Mesothelial cell of epicardium (in vitro differentiated cells): Measurements from ENCODE around the gene TRIM63. TPM values are rescaled to one million over a fixed set of nuclear protein-coding genes. Genes with fewer than 3 reads are reported as not detected.

Experiments
- DNase-seq, 2 experiments: peaks; one replicate each; pipeline ENCODE4 v3.0.0; 2021; ENCODE audit warnings: low spot score in 2 of 2; ENCODE audit not compliant: unreplicated experiment in 2 of 2
- H3K27ac Mint-ChIP-seq: 2 replicates; pipeline ENCODE4 v1.8.0; 2021; ENCODE audit warnings: mixed read lengths
- H3K27me3 Mint-ChIP-seq: 2 replicates; pipeline ENCODE4 v1.8.0; 2021; ENCODE audit warnings: low read depth, mixed read lengths
- H3K36me3 Mint-ChIP-seq: 2 replicates; pipeline ENCODE4 v1.8.0; 2021; ENCODE audit warnings: mixed read lengths
- H3K4me1 Mint-ChIP-seq: 2 replicates; pipeline ENCODE4 v1.8.0; 2021; ENCODE audit warnings: mixed read lengths
- H3K4me3 Mint-ChIP-seq: 2 replicates; pipeline ENCODE4 v1.8.0; 2021; ENCODE audit warnings: mild to moderate bottlenecking, moderate library complexity, mixed read lengths
- H3K9me3 Mint-ChIP-seq: 2 replicates; pipeline ENCODE4 v1.8.0; 2021; ENCODE audit warnings: mixed read lengths
- total RNA-seq: library from RNA; stranded (reverse); gene quantifications from 3 replicates; pipeline ENCODE4 v1.2.1, GENCODE V29; 2021
- TF ChIP-seq, protein P1 (sequence below): fragments of 200-600 bp; sonication (generic); IDR thresholded peaks from one replicate; pipeline ENCODE4 v1.5.0; 2021; ENCODE audit warnings: antibody characterized with exemption; ENCODE audit not compliant: unreplicated experiment

TRIM63 gene
- total RNA-seq = 1.4 to 1.9 TPM (median 1.7 TPM) in 3 replicates

- TF ChIP-seq, protein P1, sequence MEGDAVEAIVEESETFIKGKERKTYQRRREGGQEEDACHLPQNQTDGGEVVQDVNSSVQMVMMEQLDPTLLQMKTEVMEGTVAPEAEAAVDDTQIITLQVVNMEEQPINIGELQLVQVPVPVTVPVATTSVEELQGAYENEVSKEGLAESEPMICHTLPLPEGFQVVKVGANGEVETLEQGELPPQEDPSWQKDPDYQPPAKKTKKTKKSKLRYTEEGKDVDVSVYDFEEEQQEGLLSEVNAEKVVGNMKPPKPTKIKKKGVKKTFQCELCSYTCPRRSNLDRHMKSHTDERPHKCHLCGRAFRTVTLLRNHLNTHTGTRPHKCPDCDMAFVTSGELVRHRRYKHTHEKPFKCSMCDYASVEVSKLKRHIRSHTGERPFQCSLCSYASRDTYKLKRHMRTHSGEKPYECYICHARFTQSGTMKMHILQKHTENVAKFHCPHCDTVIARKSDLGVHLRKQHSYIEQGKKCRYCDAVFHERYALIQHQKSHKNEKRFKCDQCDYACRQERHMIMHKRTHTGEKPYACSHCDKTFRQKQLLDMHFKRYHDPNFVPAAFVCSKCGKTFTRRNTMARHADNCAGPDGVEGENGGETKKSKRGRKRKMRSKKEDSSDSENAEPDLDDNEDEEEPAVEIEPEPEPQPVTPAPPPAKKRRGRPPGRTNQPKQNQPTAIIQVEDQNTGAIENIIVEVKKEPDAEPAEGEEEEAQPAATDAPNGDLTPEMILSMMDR = no peak
- Mint-ChIP-seq H3K4me1 (peaks cover 33% of the 10 kb centered on the region), H3K9me3 (no peaks in the 10 kb centered on the region), H3K27me3 (peaks cover 1% of the 10 kb centered on the region), H3K36me3 (no peaks in the 10 kb centered on the region), H3K27ac (peak within 1 kb of the TSS; percentile 55), H3K4me3 (peak within 1 kb of the TSS; percentile 2)
- DNase-seq = no peak
Observed at GRCh38 chr1:26067432-26067911, at the start of gene TRIM63. Gene TRIM63 (minus strand): TSS chr1:26067630. CDS start chr1:26067494, 136 bp downstream.

GRCh38 chr1:26114165-26114927 is 46.9 kb upstream of the TRIM63 start:
- Mint-ChIP-seq H3K9me3 (no peaks in the 10 kb centered on the region), H3K27ac (no peak overlapping the region), H3K27me3 (no peaks in the 10 kb centered on the region), H3K36me3 (peaks cover 17% of the 10 kb centered on the region), H3K4me3 (no peak overlapping the region), H3K4me1 (peaks cover 25% of the 10 kb centered on the region)
- DNase-seq = no peak
- TF ChIP-seq, protein P1 = no peak

GRCh38 chr1:26112407-26112775 is 45.0 kb upstream of the TRIM63 start:
- peak overlapping the region; percentile 91 for H3K4me3 Mint-ChIP-seq
- peaks cover 25% of the 10 kb centered on the region for H3K4me1 Mint-ChIP-seq
- H3K9me3 Mint-ChIP-seq = no peaks in the 10 kb centered on the region
- no peaks in the 10 kb centered on the region for H3K27me3 Mint-ChIP-seq
- peak overlapping the region; percentile 97 for H3K27ac Mint-ChIP-seq
- TF ChIP-seq, protein P1 = no peak
- DNase-seq = no peak
- peaks cover 8% of the 10 kb centered on the region for H3K36me3 Mint-ChIP-seq

- Mint-ChIP-seq H3K9me3 (no peaks in the 10 kb centered on the region), H3K4me1 (peaks cover 25% of the 10 kb centered on the region), H3K36me3 (peaks cover 8% of the 10 kb centered on the region), H3K27ac (peak within 1 kb of the TSS; percentile 98), H3K27me3 (no peaks in the 10 kb centered on the region), H3K4me3 (peak within 1 kb of the TSS; percentile 91)
- TF ChIP-seq, protein P1 = no peak
- DNase-seq = peak; percentile 94
Observed at GRCh38 chr1:26111530-26112406, 44.3 kb upstream of the TRIM63 start, which contains the start of gene PDIK1L. Gene PDIK1L (plus strand): TSS chr1:26111824. CDS start chr1:26114309, 2,485 bp downstream.

- TF ChIP-seq, protein P1 = no peak
- peak overlapping the region; percentile 90 for H3K27ac Mint-ChIP-seq
- no peaks in the 10 kb centered on the region for H3K9me3 Mint-ChIP-seq
- peaks cover 25% of the 10 kb centered on the region for H3K4me1 Mint-ChIP-seq
- peaks cover 8% of the 10 kb centered on the region for H3K36me3 Mint-ChIP-seq
- no peaks in the 10 kb centered on the region for H3K27me3 Mint-ChIP-seq
- H3K4me3 Mint-ChIP-seq = peak overlapping the region; percentile 81
- peak; percentile 73 to 87 for DNase-seq
Observed at GRCh38 chr1:26110731-26111529, 43.5 kb upstream of the TRIM63 start.
